Thoracic aorta (tissue), 2 donors: Measurements from ENCODE around the gene TREX2. TPM values are rescaled to one million over a fixed set of nuclear protein-coding genes. Genes with fewer than 3 reads are reported as not detected.

Experiments
- ATAC-seq: fragments of 150-250 bp; one replicate; pipeline ENCODE4 v1.8.0; 2017; ENCODE audit warnings: low read depth; ENCODE audit not compliant: insufficient number of reproducible peaks, low FRiP score
- DNase-seq: peaks from one replicate; pipeline ENCODE4 v3.0.0-alpha.2; 2020; ENCODE audit warnings: low spot score
- H3K27ac ChIP-seq, 2 donors: fragments of 200-600 bp; sonication (generic); 1 replicate in 1 of 2; 2 replicates in 1 of 2; pipeline ENCODE4 v1.5.1; 2016; ENCODE audit warnings: mild to moderate bottlenecking in 2 of 2, moderate library complexity in 2 of 2
- H3K27me3 ChIP-seq: fragments of 200-600 bp; sonication (generic); replicated peaks from 2 replicates; pipeline ENCODE4 v1.6.0; 2016; ENCODE audit warnings: mild to moderate bottlenecking; ENCODE audit not compliant: insufficient read depth
- H3K36me3 ChIP-seq: fragments of 200-600 bp; sonication (generic); one replicate; pipeline ENCODE4 v1.5.1; 2016
- H3K4me1 ChIP-seq, 2 donors: fragments of 200-600 bp; sonication (generic); 1 replicate in 1 of 2; 2 replicates in 1 of 2; pipeline versions ENCODE4 v1.5.1 to v1.6.0; 2016; ENCODE audit warnings: low read depth in 2 of 2, mild to moderate bottlenecking in 1 of 2; ENCODE audit not compliant: control insufficient read depth in 1 of 2
- H3K4me3 ChIP-seq: fragments of 200-600 bp; sonication (generic); 2 replicates; pipeline ENCODE4 v1.5.1; 2016; ENCODE audit warnings: mild to moderate bottlenecking
- H3K9me3 ChIP-seq: fragments of 200-600 bp; sonication (generic); 2 replicates; pipeline ENCODE4 v1.5.1; 2016
- CTCF ChIP-seq: fragments of 200-600 bp; sonication (generic); IDR thresholded peaks from one replicate; pipeline ENCODE4 v1.5.1; 2019; ENCODE audit warnings: antibody characterized with exemption
- total RNA-seq, 2 donors: library from RNA; depleted of rRNA; stranded (reverse); fragments of >200 nt; gene quantifications; one replicate each; pipeline versions ENCODE4 v1.1.0 to v1.2.3, GENCODE V29; 2016

Gene TREX2
- total RNA-seq, 2 donors from 2014 or later = 22.1 to 24.8 TPM

GRCh38 chrX:153482376-153483015, 36.6 kb upstream of the TREX2 start:
- H3K4me3 ChIP-seq = no peak overlapping the region
- no peak for TF ChIP-seq CTCF
- H3K27me3 ChIP-seq = no peaks in the 10 kb centered on the region
- ATAC-seq (no peak), DNase-seq (no peak)
- peak overlapping the region; percentile 89 to 95 for H3K27ac ChIP-seq
- peaks cover 6 to 63% of the 10 kb centered on the region in 2 donors for H3K4me1 ChIP-seq
- H3K36me3 ChIP-seq = no peaks in the 10 kb centered on the region
- H3K9me3 ChIP-seq = no peaks in the 10 kb centered on the region

GRCh38 chrX:153481043-153481442, 35.2 kb upstream of the TREX2 start:
- DNase-seq (no peak), ATAC-seq (no peak)
- H3K4me3 ChIP-seq = no peak overlapping the region
- no peaks in the 10 kb centered on the region for H3K36me3 ChIP-seq
- no peaks in the 10 kb centered on the region for H3K27me3 ChIP-seq
- no peaks in the 10 kb centered on the region for H3K9me3 ChIP-seq
- H3K4me1 ChIP-seq = peaks cover 11 to 61% of the 10 kb centered on the region in 2 donors
- peak overlapping the region in 1 of 2 donors; percentile 8 for H3K27ac ChIP-seq
- TF ChIP-seq CTCF = no peak

- H3K27me3 ChIP-seq = no peaks in the 10 kb centered on the region
- DNase-seq (no peak), ATAC-seq (no peak)
- no peak overlapping the region for H3K4me3 ChIP-seq
- H3K4me1 ChIP-seq = peaks cover 15 to 57% of the 10 kb centered on the region in 2 donors
- peak overlapping the region; percentile 87 to 92 for H3K27ac ChIP-seq
- no peaks in the 10 kb centered on the region for H3K36me3 ChIP-seq
- TF ChIP-seq CTCF = no peak
- no peaks in the 10 kb centered on the region for H3K9me3 ChIP-seq
Observed at GRCh38 chrX:153478746-153479145, 32.9 kb upstream of the TREX2 start.

- peak overlapping the region; percentile 36 for H3K4me3 ChIP-seq
Observed at GRCh38 chrX:153477901-153478300, 32.0 kb upstream of the TREX2 start.

GRCh38 chrX:153477364-153477857, 31.6 kb upstream of the TREX2 start:
- H3K27ac ChIP-seq = peak overlapping the region; percentile 87 to 92
- ATAC-seq (no peak), DNase-seq (no peak)
- peak overlapping the region; percentile 36 for H3K4me3 ChIP-seq
- no peaks in the 10 kb centered on the region for H3K27me3 ChIP-seq
- TF ChIP-seq CTCF = no peak
- H3K9me3 ChIP-seq = no peaks in the 10 kb centered on the region
- peaks cover 15 to 61% of the 10 kb centered on the region in 2 donors for H3K4me1 ChIP-seq
- no peaks in the 10 kb centered on the region for H3K36me3 ChIP-seq

More at GRCh38 chrX:153477901-153478300, 32.0 kb upstream of the TREX2 start:
- no peaks in the 10 kb centered on the region for H3K36me3 ChIP-seq
- H3K27ac ChIP-seq = peak overlapping the region; percentile 87 to 92
- ATAC-seq (no peak), DNase-seq (no peak)
- H3K27me3 ChIP-seq = no peaks in the 10 kb centered on the region
- no peak for TF ChIP-seq CTCF
- peaks cover 15 to 59% of the 10 kb centered on the region in 2 donors for H3K4me1 ChIP-seq
- H3K9me3 ChIP-seq = no peaks in the 10 kb centered on the region
